M059J (cell line): ENCODE measurements around the gene LGR5. TPM values are rescaled to one million over a fixed set of nuclear protein-coding genes. Genes with fewer than 3 reads are reported as not detected.

Experiments used
- DNase-seq: peaks from one replicate; pipeline ENCODE4 v3.0.0-alpha.2; 2012; ENCODE audit warnings: low read depth
- total RNA-seq: library from RNA; depleted of rRNA; stranded (reverse); fragments of >200 nt; shearing (Covaris generic); gene quantifications from 2 replicates; pipeline ENCODE4 v1.2.3, GENCODE V29; 2014; rRNA removed

LGR5 gene
- 0.07 and 0.49 TPM in 2 replicates for total RNA-seq

GRCh38 chr12:71439613-71440344 lies at the start of gene LGR5:
Gene LGR5 (plus strand): TSS chr12:71439798. CDS start chr12:71440081, 283 bp downstream.
- peak; percentile 23 for DNase-seq

GRCh38 chr12:71392521-71393145 lies 47.0 kb upstream of the LGR5 start:
- peak; percentile 67 for DNase-seq

GRCh38 chr12:71393625-71394024 lies 46.0 kb upstream of the LGR5 start:
- no peak for DNase-seq

- peak; percentile 61 for DNase-seq
These were observed 42.1 kb upstream of the LGR5 start for GRCh38 chr12:71397433-71397954.

- DNase-seq, result no peak
These were observed 40.4 kb upstream of the LGR5 start for GRCh38 chr12:71399197-71399596.

- no peak for DNase-seq
These were observed 39.1 kb upstream of the LGR5 start for GRCh38 chr12:71400481-71400880.

GRCh38 chr12:71405884-71406283 lies 33.7 kb upstream of the LGR5 start:
- no peak for DNase-seq

- DNase-seq, result no peak
These were observed 31.9 kb upstream of the LGR5 start for GRCh38 chr12:71407732-71408131.

- no peak for DNase-seq
These were observed 28.8 kb upstream of the LGR5 start for GRCh38 chr12:71410844-71411243.

- DNase-seq, result no peak
These were observed 28.0 kb upstream of the LGR5 start for GRCh38 chr12:71411635-71412034.

- DNase-seq, result peak; percentile 56
These were observed 24.0 kb upstream of the LGR5 start for GRCh38 chr12:71415336-71416231.

GRCh38 chr12:71417181-71417580 lies 22.4 kb upstream of the LGR5 start:
- no peak for DNase-seq

GRCh38 chr12:71420775-71421406 lies 18.7 kb upstream of the LGR5 start:
- DNase-seq, result no peak

- no peak for DNase-seq
These were observed 13.9 kb upstream of the LGR5 start for GRCh38 chr12:71425568-71426299.

- peak; percentile 46 for DNase-seq
These were observed 13.1 kb upstream of the LGR5 start for GRCh38 chr12:71426300-71427047.

- no peak for DNase-seq
These were observed 8.8 kb upstream of the LGR5 start for GRCh38 chr12:71430756-71431155.

GRCh38 chr12:71431991-71432390 lies 7.6 kb upstream of the LGR5 start:
- DNase-seq, result peak; percentile 3

GRCh38 chr12:71432936-71433335 lies 6.7 kb upstream of the LGR5 start:
- peak; percentile 17 for DNase-seq

GRCh38 chr12:71436696-71437095 lies 2.9 kb upstream of the LGR5 start:
- DNase-seq, result no peak

GRCh38 chr12:71438670-71439361 lies 782 bp upstream of the LGR5 start:
- peak; percentile 45 for DNase-seq
